Osteocyte (in vitro differentiated cells): Measurements from ENCODE around the gene ABCD2. TPM values are rescaled to one million over a fixed set of nuclear protein-coding genes. Genes with fewer than 3 reads are reported as not detected.

Experiments used
- DNase-seq: peaks from one replicate; pipeline ENCODE4 v3.0.0; 2021; ENCODE audit warnings: mixed read lengths; ENCODE audit not compliant: unreplicated experiment; ENCODE audit errors: extremely low spot score
- H3K27ac Mint-ChIP-seq: one replicate; pipeline ENCODE4 v1.8.0; 2021; ENCODE audit warnings: mild to moderate bottlenecking, mixed read lengths; ENCODE audit not compliant: unreplicated experiment
- H3K27me3 Mint-ChIP-seq: one replicate; pipeline ENCODE4 v1.8.0; 2021; ENCODE audit warnings: mixed read lengths; ENCODE audit not compliant: unreplicated experiment
- H3K36me3 Mint-ChIP-seq: one replicate; pipeline ENCODE4 v1.8.0; 2021; ENCODE audit warnings: mixed read lengths; ENCODE audit not compliant: unreplicated experiment
- H3K4me1 Mint-ChIP-seq: one replicate; pipeline ENCODE4 v1.8.0; 2021; ENCODE audit warnings: mixed read lengths; ENCODE audit not compliant: unreplicated experiment
- H3K4me3 Mint-ChIP-seq: one replicate; pipeline ENCODE4 v1.8.0; 2021; ENCODE audit warnings: mild to moderate bottlenecking, moderate library complexity, mixed read lengths; ENCODE audit not compliant: unreplicated experiment
- H3K9me3 Mint-ChIP-seq: one replicate; pipeline ENCODE4 v1.8.0; 2021; ENCODE audit warnings: mixed read lengths; ENCODE audit not compliant: unreplicated experiment
- CTCF ChIP-seq: fragments of 200-600 bp; sonication (generic); IDR thresholded peaks from 2 replicates; pipeline ENCODE4 v1.5.0; 2021; ENCODE audit warnings: antibody characterized with exemption, mild to moderate bottlenecking, moderate library complexity
- total RNA-seq: library from RNA; stranded (reverse); gene quantifications from 2 replicates; pipeline ENCODE4 v1.2.1, GENCODE V29; 2021

The ABCD2 gene
- total RNA-seq, 1 donor from 2014 or later: not detected

GRCh38 chr12:39595928-39596327 lies 23.7 kb downstream of the ABCD2 start:
- H3K36me3 Mint-ChIP-seq: no peaks in the 10 kb centered on the region
- peaks cover 5% of the 10 kb centered on the region for H3K27me3 Mint-ChIP-seq
- no peak overlapping the region for H3K4me3 Mint-ChIP-seq
- no peak for DNase-seq
- TF ChIP-seq CTCF: no peak
- H3K4me1 Mint-ChIP-seq: no peaks in the 10 kb centered on the region
- no peak overlapping the region for H3K27ac Mint-ChIP-seq
- no peaks in the 10 kb centered on the region for H3K9me3 Mint-ChIP-seq

- no peak for DNase-seq
- no peak overlapping the region for H3K4me3 Mint-ChIP-seq
- H3K27me3 Mint-ChIP-seq: peaks cover 14% of the 10 kb centered on the region
- TF ChIP-seq CTCF: no peak
- no peaks in the 10 kb centered on the region for H3K36me3 Mint-ChIP-seq
- H3K27ac Mint-ChIP-seq: no peak overlapping the region
- H3K9me3 Mint-ChIP-seq: no peaks in the 10 kb centered on the region
- peaks cover 1% of the 10 kb centered on the region for H3K4me1 Mint-ChIP-seq
These were observed 27.3 kb downstream of the ABCD2 start for GRCh38 chr12:39592295-39592694.

GRCh38 chr12:39588348-39588747 lies 31.3 kb downstream of the ABCD2 start:
- no peaks in the 10 kb centered on the region for H3K36me3 Mint-ChIP-seq
- peaks cover 23% of the 10 kb centered on the region for H3K27me3 Mint-ChIP-seq
- DNase-seq: no peak
- no peak overlapping the region for H3K27ac Mint-ChIP-seq
- TF ChIP-seq CTCF: no peak
- H3K4me1 Mint-ChIP-seq: peaks cover 2% of the 10 kb centered on the region
- H3K4me3 Mint-ChIP-seq: no peak overlapping the region
- no peaks in the 10 kb centered on the region for H3K9me3 Mint-ChIP-seq

GRCh38 chr12:39587225-39587624 lies 32.4 kb downstream of the ABCD2 start:
- no peak for DNase-seq
- H3K4me3 Mint-ChIP-seq: no peak overlapping the region

GRCh38 chr12:39586816-39587215 lies 32.8 kb downstream of the ABCD2 start:
- no peak for DNase-seq
- Mint-ChIP-seq H3K4me3 (no peak overlapping the region), H3K27ac (no peak overlapping the region), H3K9me3 (no peaks in the 10 kb centered on the region), H3K36me3 (no peaks in the 10 kb centered on the region), H3K4me1 (peaks cover 2% of the 10 kb centered on the region), H3K27me3 (peaks cover 23% of the 10 kb centered on the region)
- no peak for TF ChIP-seq CTCF

More at GRCh38 chr12:39587225-39587624, 32.4 kb downstream of the ABCD2 start:
- H3K4me1 Mint-ChIP-seq: peaks cover 2% of the 10 kb centered on the region
- peak; percentile 19 for TF ChIP-seq CTCF
- H3K27ac Mint-ChIP-seq: no peak overlapping the region
- H3K9me3 Mint-ChIP-seq: no peaks in the 10 kb centered on the region
- no peaks in the 10 kb centered on the region for H3K36me3 Mint-ChIP-seq
- peaks cover 23% of the 10 kb centered on the region for H3K27me3 Mint-ChIP-seq
